K562 (cell line): ENCODE results near the gene SIK3. TPM values are rescaled to one million over a fixed set of nuclear protein-coding genes. Genes with fewer than 3 reads are reported as not detected.
A peak's percentile ranks its signal among the peaks of the same experiment; 100 is the strongest.

Experiments used
- ATAC-seq: fragments of 200-7000 bp; cut with Tn5 transposase; 3 replicates; pipeline ENCODE4 v1.9.1; 2020; ENCODE audit warnings: moderate library complexity
- BruUV-seq: library from RNA; stranded (reverse); fragments of 400-500 nt; replicated peaks from 2 replicates; lab custom pipeline; 2021; lab: Mats Ljungman, UMichigan
- CTCF ChIA-PET: fragments of 300-600 bp; formaldehyde crosslinking; extraction: SDS; loops from one replicate; lab custom pipeline; 2021; ENCODE audit warnings: low intra/inter-chr PET ratio; lab: Yijun Ruan, JAX
- POLR2A ChIA-PET: fragments of 300-600, 350-650 bp; sonication (Branson Sonifier 250); formaldehyde crosslinking; extraction: SDS; loops from one replicate; lab custom pipeline; 2021; ENCODE audit warnings: antibody characterized with exemption, inconsistent platforms; lab: Yijun Ruan, JAX
- DNase-seq, 4 experiments: peaks; one replicate each; pipeline versions ENCODE4 v3.0.0 to v3.0.0-alpha.2; 2011 to 2018; ENCODE audit warnings: low spot score in 3 of 4, mixed read lengths in 3 of 4; ENCODE audit errors: extremely low read depth in 1 of 4
- FAIRE-seq: peaks from 2 replicates; lab custom pipeline; 2011; peaks lifted over from hg19 to GRCh38; lab: Jason Lieb, UNC
- H2AFZ ChIP-seq: 2 replicates; pipeline ENCODE4 v1.6.0; 2011; ENCODE audit warnings: low read depth, low read length, control low read depth, inconsistent platforms
- H3K27ac ChIP-seq: fragments of 200-600 bp; 3 replicates; pipeline ENCODE4 v1.8.0; 2011; ENCODE audit warnings: low read depth, mild to moderate bottlenecking, control low read depth, inconsistent platforms, low read length, moderate library complexity, mixed read lengths; ENCODE audit errors: extremely low read depth
- H3K27me3 ChIP-seq, 2 experiments: fragments of 300-600 bp in 1 of 2; 2 replicates in 1 of 2; 3 replicates in 1 of 2; pipeline versions ENCODE4 v1.6.0 to v1.8.0; 2011; ENCODE audit warnings: inconsistent platforms in 2 of 2, low read length in 2 of 2, mild to moderate bottlenecking in 1 of 2, mixed read lengths in 1 of 2, moderate library complexity in 1 of 2; ENCODE audit not compliant: control insufficient read depth in 2 of 2, insufficient read depth in 2 of 2
- H3K36me3 ChIP-seq: fragments of 300-600 bp; 3 replicates; pipeline ENCODE4 v1.8.0; 2011; ENCODE audit warnings: mild to moderate bottlenecking, low read length, inconsistent platforms; ENCODE audit not compliant: control insufficient read depth, insufficient read depth
- H3K4me1 ChIP-seq, 2 experiments: fragments of 200-600 bp in 1 of 2; replicated peaks in 1 of 2; 2 replicates in 1 of 2; 3 replicates in 1 of 2; pipeline versions ENCODE4 v1.5.1 to v1.8.0; 2011; ENCODE audit warnings: inconsistent platforms in 2 of 2, low read length in 2 of 2, mild to moderate bottlenecking in 1 of 2, mixed read lengths in 1 of 2, moderate library complexity in 1 of 2; ENCODE audit not compliant: control insufficient read depth in 2 of 2, insufficient read depth in 2 of 2
- H3K4me2 ChIP-seq: 2 replicates; pipeline ENCODE4 v1.6.1; 2011; ENCODE audit warnings: low read length, control low read depth, inconsistent platforms, mixed read lengths; ENCODE audit not compliant: insufficient read depth
- H3K4me3 ChIP-seq: fragments of 200-600 bp; sonication (generic), shearing (Covaris generic); 2 replicates; pipeline ENCODE4 v1.5.1; 2016; ENCODE audit warnings: control low read depth, inconsistent platforms
- H3K79me2 ChIP-seq: fragments of 200-600 bp; 3 replicates; pipeline ENCODE4 v1.8.0; 2011; ENCODE audit warnings: low read length, inconsistent platforms; ENCODE audit not compliant: control insufficient read depth, insufficient read depth
- H3K9ac ChIP-seq, 2 experiments: 2 replicates each; pipeline versions ENCODE4 v1.6.0 to v1.6.1; 2011; ENCODE audit warnings: low read depth in 2 of 2, low read length in 2 of 2, control low read depth in 1 of 2, inconsistent platforms in 1 of 2, mild to moderate bottlenecking in 1 of 2, mixed read lengths in 1 of 2; ENCODE audit not compliant: insufficient read depth in 1 of 2
- H3K9me1 ChIP-seq: one replicate; pipeline ENCODE4 v1.6.0; 2011; ENCODE audit warnings: inconsistent platforms, mild to moderate bottlenecking, low read length, moderate library complexity; ENCODE audit not compliant: control insufficient read depth, insufficient read depth
- H3K9me3 ChIP-seq: replicated peaks from 2 replicates; pipeline ENCODE4 v1.5.1; 2011; ENCODE audit warnings: low read depth, low read length, inconsistent platforms; ENCODE audit not compliant: control insufficient read depth, insufficient read depth
- H4K20me1 ChIP-seq: replicated peaks from 2 replicates; pipeline ENCODE4 v1.6.1; 2011; ENCODE audit warnings: low read length, inconsistent platforms, mixed read lengths; ENCODE audit not compliant: control insufficient read depth, insufficient read depth
- ARNT ChIP-seq, 2 experiments: fragments of 450-650 bp; IDR thresholded peaks; 2 replicates each; pipeline ENCODE4 v1.6.1; 2016; ENCODE audit warnings: mild to moderate bottlenecking in 1 of 2
- BCLAF1 ChIP-seq, 2 experiments: fragments of 450-650 bp in 1 of 2; IDR thresholded peaks; 2 replicates each; pipeline ENCODE4 v1.6.1; 2011 to 2017; ENCODE audit warnings: low read depth in 2 of 2, antibody characterized with exemption in 1 of 2, borderline replicate concordance in 1 of 2, low read length in 1 of 2, mild to moderate bottlenecking in 1 of 2, mixed read lengths in 1 of 2; ENCODE audit not compliant: control insufficient read depth in 1 of 2
- BRD4 ChIP-seq: fragments of 200-600 bp; sonication (generic); IDR thresholded peaks from 2 replicates; pipeline ENCODE4 v1.6.1; 2017; ENCODE audit warnings: inconsistent platforms
- CBX5 ChIP-seq: IDR thresholded peaks from 2 replicates; pipeline ENCODE4 v1.6.1; 2014; ENCODE audit warnings: low read depth, borderline replicate concordance
- PHF21A ChIP-seq: fragments of 450-650 bp; IDR thresholded peaks from 2 replicates; pipeline ENCODE4 v1.6.1; 2017; ENCODE audit warnings: low read depth, borderline replicate concordance
- RBM25 ChIP-seq: fragments of 200-400 bp; formaldehyde crosslinking; IDR thresholded peaks from 2 replicates; pipeline ENCODE4 v1.6.1; 2018; ENCODE audit warnings: low read length, low read depth, moderate library complexity; ENCODE audit not compliant: severe bottlenecking
- SMC3 ChIP-seq: conservative IDR thresholded peaks from 2 replicates; pipeline ENCODE4 v1.6.1; 2011; ENCODE audit warnings: low read depth, low read length, improper control_type of control experiment; ENCODE audit not compliant: insufficient read depth
- TAL1 ChIP-seq: fragments of 450-650 bp; IDR thresholded peaks from 2 replicates; pipeline ENCODE4 v1.6.1; 2016; ENCODE audit warnings: mild to moderate bottlenecking
- ZNF121 ChIP-seq: sonication (generic); formaldehyde crosslinking; conservative IDR thresholded peaks from 2 replicates; pipeline ENCODE4 v1.8.0; 2022; ENCODE audit warnings: missing genetic modification reagents
- ZNF165 ChIP-seq: fragments of 250-450 bp; sonication (Bioruptor Pico); IDR thresholded peaks from 2 replicates; pipeline ENCODE4 v1.4.0; 2020; ENCODE audit warnings: borderline replicate concordance
- ZNF197 ChIP-seq: fragments of 200-800 bp; sonication (Bioruptor generic); IDR thresholded peaks from 2 replicates; pipeline ENCODE4 v1.6.1; 2016; ENCODE audit warnings: low read depth, missing genetic modification characterization, missing compliant biosample characterization
- ZNF644 ChIP-seq: fragments of 200-800 bp; sonication (Bioruptor generic); IDR thresholded peaks from 2 replicates; pipeline ENCODE4 v1.6.1; 2016; ENCODE audit warnings: low read depth, missing genetic modification characterization, missing compliant biosample characterization
- WGBS: fragments of 100-300 bp; shearing (Covaris generic); methylation state at CpG from one replicate; pipeline ENCODE4 v1.1.6; 2016; ENCODE audit warnings: low coverage, mixed read lengths; ENCODE audit not compliant: insufficient coverage; ENCODE audit errors: missing lambda C conversion rate; 5-methylcytosine and 5-hydroxymethylcytosine counted together
- in situ Hi-C: fragments of 300-500 bp; cut with MboI; formaldehyde crosslinking; loops from 4 replicates; pipeline ENCODE4 v1.15.0; 2018; ENCODE audit warnings: inconsistent platforms, mixed read lengths
- intact Hi-C: fragments of 100-400 bp; cut with micrococcal nuclease; formaldehyde crosslinking; loops from 2 replicates; pipeline ENCODE4 v1.14.2; 2022
- polyA plus RNA-seq, 8 experiments: library from polyadenylated mRNA; depleted of rRNA in 4 of 8; stranded (reverse) in 5 of 8; unstranded in 3 of 8; fragments of >200 nt; fragmentation: Nextera tagmentation in 2 of 8; fragmentation: Illumina TruSeq in 1 of 8; extraction: Ambion mirVana in 2 of 8; extraction: Trizol in 1 of 8; gene quantifications; 2 replicates each; pipeline versions ENCODE4 v1.2.1 to v1.2.3, GENCODE V29; 2011 to 2014; ENCODE audit warnings: inconsistent platforms in 1 of 8, missing spikeins in 1 of 8
- total RNA-seq, 7 experiments: library from RNA; depleted of rRNA in 6 of 7; stranded (reverse); fragments of >200 nt in 6 of 7; fragmentation: Illumina TruSeq in 2 of 7; extraction: Trizol in 2 of 7; gene quantifications; 2 replicates each; pipeline versions ENCODE4 v1.2.1 to v1.2.3, GENCODE V29; 2011 to 2021; ENCODE audit warnings: low replicate concordance in 1 of 7
- TF ChIP-seq, protein P1 (sequence below): sonication (generic); formaldehyde crosslinking; IDR thresholded peaks from 2 replicates; pipeline ENCODE4 v1.9.0; 2022; ENCODE audit warnings: mild to moderate bottlenecking, missing genetic modification reagents

The SIK3 gene
- total and polyA plus RNA-seq, 9 of the 15 experiments (the other 6 are each of a cell fraction or from before 2014, with no cell fraction given), result 1.6 to 21.6 (median 8.0) TPM

- H3K79me2 ChIP-seq, result peaks cover 98% of the 10 kb centered on the region
These were observed 6.3 kb downstream of the SIK3 start for GRCh38 chr11:117091753-117092477.

DNA sequence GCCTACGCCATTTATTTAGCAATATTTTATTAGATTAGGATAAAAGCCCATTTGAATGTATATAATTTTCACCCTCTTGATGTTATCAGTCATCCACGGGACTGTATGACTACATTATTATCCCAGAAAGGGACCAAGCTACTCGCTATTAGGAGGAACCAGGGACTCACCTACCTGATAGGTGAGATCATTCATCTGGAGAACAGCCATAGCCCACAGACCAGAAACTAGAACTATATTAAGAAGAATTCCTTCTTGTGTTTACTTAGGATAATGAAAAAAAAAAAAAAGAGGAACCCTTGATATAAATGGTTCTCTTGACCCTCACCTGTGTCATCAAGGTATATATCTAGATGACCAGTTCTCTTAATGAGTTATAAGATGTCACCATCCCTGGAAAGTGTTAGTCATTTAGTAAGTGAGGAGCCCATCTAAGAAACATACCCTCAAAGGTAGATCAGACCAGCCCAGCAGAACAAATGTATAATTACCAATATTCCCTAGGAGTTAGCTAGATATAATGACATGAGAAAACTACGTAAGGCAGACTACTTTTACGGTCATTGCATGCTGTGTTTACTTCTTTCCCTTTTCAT lies 8.0 kb downstream of the SIK3 start:
- H3K4me3 ChIP-seq, result no peak overlapping the region
- H2AFZ ChIP-seq, result no peak overlapping the region
- CTCF ChIA-PET, result no interaction called here
- peaks cover 13 to 28% of the 10 kb centered on the region in 2 experiments; a peak in 3 of 5 replicates for H3K4me1 ChIP-seq
- intact Hi-C loops, result no loop called here
- H4K20me1 ChIP-seq, result peaks cover 20% of the 10 kb centered on the region
- H3K36me3 ChIP-seq, result peaks cover 4% of the 10 kb centered on the region; the same call in 1 of the 3 replicates
- ATAC-seq (no peak), FAIRE-seq (no peak), DNase-seq (no peak)
- no peak overlapping the region for H3K27ac ChIP-seq
- POLR2A ChIA-PET, result interaction anchor here (2.5 kb wide), 1 partner anchor 13 kb away, joined by 8 read pairs; no protein-coding TSS in a partner anchor
- H3K9me3 ChIP-seq, result no peaks in the 10 kb centered on the region
- H3K79me2 ChIP-seq, result peaks cover 93% of the 10 kb centered on the region
- no TSS peak for BruUV-seq
- in situ Hi-C loops, result no loop called here
- no peaks in the 10 kb centered on the region for H3K27me3 ChIP-seq
- H3K9me1 ChIP-seq, result peaks cover 4% of the 10 kb centered on the region
- no peak overlapping the region for H3K9ac ChIP-seq
- H3K4me2 ChIP-seq, result no peak overlapping the region; the same call in 1 of the 2 replicates
- WGBS, result 49% methylated on average over 5 of the region's 5 CpGs
- TF ChIP-seq BCLAF1 (IDR thresholded peaks at IDR 0.05; ENCODE audit: borderline replicate concordance in 1 of 2, control insufficient read depth in 1 of 2, low read depth in 2 of 2, low read length in 1 of 2), result no peak
- TF ChIP-seq ZNF165, result no peak
- TF ChIP-seq, protein P1, sequence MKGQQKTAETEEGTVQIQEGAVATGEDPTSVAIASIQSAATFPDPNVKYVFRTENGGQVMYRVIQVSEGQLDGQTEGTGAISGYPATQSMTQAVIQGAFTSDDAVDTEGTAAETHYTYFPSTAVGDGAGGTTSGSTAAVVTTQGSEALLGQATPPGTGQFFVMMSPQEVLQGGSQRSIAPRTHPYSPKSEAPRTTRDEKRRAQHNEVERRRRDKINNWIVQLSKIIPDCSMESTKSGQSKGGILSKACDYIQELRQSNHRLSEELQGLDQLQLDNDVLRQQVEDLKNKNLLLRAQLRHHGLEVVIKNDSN (CRISPR knock-in tag), result no peak
- TF ChIP-seq BRD4, result no peak
- no peak for TF ChIP-seq CBX5
- no peak for TF ChIP-seq PHF21A
- TF ChIP-seq ZNF644 (tag), result no peak
- no peak for TF ChIP-seq SMC3

More at GRCh38 chr11:117091753-117092477, 6.3 kb downstream of the SIK3 start:
- TF ChIP-seq RBM25 (peak; percentile 56), ZNF197 (CRISPR knock-in tag) (no peak), ARNT (IDR thresholded peaks at IDR 0.05) (no peak), TAL1 (no peak), ZNF121 (CRISPR knock-in tag) (peak; percentile 88)
- TF ChIP-seq, all 486 proteins: peak for 2
- Histone ChIP-seq H3K9me3 (no peaks in the 10 kb centered on the region), H3K9me1 (peaks cover 4% of the 10 kb centered on the region), H3K4me1 (peaks cover 18 to 45% of the 10 kb centered on the region in 2 experiments; a peak in 4 of 5 replicates), H3K4me2 (no peak overlapping the region), H3K27me3 (no peaks in the 10 kb centered on the region), H3K36me3 (peaks cover 4% of the 10 kb centered on the region; the same call in 2 of the 3 replicates), H3K4me3 (no peak overlapping the region), H4K20me1 (peaks cover 36% of the 10 kb centered on the region), H2AFZ (no peak overlapping the region), H3K27ac (no peak overlapping the region), H3K9ac (no peak overlapping the region)
- no TSS peak for BruUV-seq
- WGBS, result 75% methylated on average over 4 of the region's 4 CpGs
- intact Hi-C loops (no loop called here), in situ Hi-C loops (no loop called here)
- no peak for DNase-seq
- POLR2A ChIA-PET, result interaction anchor here (2.5 kb wide), 1 partner anchor 14 kb away, joined by 8 read pairs; no protein-coding TSS in a partner anchor
- no peak for ATAC-seq
- CTCF ChIA-PET, result no interaction called here
- no peak for FAIRE-seq
